NK-92 (cell line): ENCODE results near the gene USP27X.

Experiments used
- DNase-seq: peaks from one replicate; lab custom pipeline; 2025; ENCODE audit not compliant: unreplicated experiment; lab: John Stamatoyannopoulos, UW

Gene USP27X

DNA sequence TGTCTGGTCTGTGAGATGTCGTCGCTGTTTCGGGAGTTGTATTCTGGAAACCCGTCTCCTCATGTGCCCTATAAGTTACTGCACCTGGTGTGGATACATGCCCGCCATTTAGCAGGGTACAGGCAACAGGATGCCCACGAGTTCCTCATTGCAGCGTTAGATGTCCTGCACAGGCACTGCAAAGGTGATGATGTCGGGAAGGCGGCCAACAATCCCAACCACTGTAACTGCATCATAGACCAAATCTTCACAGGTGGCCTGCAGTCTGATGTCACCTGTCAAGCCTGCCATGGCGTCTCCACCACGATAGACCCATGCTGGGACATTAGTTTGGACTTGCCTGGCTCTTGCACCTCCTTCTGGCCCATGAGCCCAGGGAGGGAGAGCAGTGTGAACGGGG lies 1.4 kb downstream of the USP27X start:
- DNase-seq = no peak

DNA sequence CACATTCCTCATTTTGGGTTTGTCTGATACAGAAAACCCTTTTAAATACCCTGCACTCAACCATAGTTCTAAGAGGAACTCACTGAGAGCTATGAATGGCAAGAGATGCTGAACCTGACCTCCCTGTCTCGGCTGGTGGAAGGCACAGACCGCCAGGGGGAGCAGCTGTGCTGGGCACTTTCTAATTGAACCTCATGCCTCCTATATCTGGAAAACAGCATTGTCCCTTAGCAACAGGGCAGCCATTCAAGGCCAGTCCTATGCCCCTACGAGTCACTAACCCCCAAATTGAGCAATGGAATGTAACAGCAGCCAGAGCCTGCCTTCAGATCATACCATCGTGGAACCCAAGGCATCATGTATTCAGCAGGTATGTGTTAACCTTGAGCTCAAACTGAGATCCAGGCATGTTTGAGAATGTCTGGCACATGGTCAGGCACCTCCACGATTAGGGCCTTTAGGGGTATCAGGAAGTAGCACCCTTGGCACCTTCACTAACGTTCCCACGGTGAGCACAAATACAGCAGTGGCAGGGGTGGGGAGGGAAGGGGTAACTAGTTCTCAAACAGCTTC lies 5.1 kb downstream of the USP27X start:
- DNase-seq = no peak

DNA sequence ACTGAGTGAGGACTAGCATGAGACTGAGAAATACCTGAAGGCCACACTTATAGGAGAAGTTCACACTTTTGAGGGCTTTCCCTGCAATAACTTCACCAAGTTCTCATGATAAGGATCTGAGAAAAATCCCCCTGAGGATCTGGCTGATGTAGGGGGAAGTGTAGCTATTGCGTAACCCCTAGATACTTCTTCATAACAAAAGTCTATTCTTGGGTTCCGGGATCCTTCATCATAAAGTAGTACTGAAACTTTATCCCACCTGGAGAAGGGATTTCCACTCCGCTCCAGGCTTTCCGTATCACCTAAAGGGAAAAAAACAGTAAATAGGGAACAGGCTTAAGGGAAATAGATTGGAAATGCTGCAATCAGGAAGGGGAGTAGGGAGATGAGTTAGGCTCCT lies 13.3 kb downstream of the USP27X start:
- no peak for DNase-seq

DNA sequence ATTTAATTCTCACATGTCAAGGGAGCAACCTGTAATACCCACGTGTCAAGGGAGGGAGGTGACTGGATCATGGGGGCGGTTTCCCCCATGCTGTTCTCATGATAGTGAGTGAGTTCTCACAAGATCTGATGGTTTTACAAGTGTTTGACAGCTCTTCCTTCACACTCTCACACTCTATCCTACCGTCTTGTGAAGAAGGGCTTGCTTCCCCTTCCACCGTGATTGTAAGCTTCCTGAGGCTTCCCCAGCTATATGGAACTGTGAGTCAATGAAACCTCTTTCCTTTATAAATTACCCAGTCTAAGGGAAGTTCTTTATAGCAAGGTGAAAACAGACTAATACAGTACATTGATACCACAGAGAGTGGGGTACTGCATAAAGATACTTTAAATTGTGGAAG lies 17.7 kb downstream of the USP27X start:
- DNase-seq = no peak

DNA sequence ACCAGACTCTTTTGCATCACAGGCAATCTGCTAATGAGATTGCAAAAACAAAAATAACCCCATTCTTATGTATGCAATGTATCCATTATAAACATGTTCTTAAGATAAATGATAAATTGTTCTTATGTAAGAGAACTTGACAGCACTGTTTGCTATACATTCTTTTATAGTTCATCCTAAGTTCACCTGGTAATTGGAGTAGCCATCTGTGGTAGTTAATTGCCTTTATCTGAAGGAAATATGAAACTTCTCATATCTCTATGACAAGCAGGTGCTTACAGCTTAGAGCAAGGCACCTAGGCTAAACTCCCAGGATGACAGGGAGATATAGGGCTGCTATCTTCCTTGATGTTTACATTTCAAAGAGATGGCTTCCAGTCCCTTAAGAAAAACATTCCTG lies 21.8 kb downstream of the USP27X start:
- DNase-seq = no peak

DNA sequence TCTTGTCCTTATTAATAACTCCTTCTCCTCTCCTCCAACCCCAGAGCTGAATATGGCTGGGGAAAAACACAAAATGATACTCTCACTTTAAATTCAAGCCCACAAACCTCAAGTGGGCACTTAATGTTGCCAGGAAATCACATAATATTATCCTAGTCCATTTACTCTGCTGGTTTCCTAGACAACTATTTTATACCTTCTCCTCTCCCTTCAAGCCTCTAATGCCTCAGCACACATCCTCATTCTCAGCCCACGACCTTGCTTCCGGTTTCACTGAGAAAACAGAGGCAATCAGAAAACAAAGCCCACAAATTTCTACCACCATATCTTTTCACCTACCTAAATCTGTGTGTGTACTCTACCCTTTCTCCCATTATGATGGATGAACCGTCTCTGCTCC lies 31.1 kb downstream of the USP27X start:
- DNase-seq = no peak

DNA sequence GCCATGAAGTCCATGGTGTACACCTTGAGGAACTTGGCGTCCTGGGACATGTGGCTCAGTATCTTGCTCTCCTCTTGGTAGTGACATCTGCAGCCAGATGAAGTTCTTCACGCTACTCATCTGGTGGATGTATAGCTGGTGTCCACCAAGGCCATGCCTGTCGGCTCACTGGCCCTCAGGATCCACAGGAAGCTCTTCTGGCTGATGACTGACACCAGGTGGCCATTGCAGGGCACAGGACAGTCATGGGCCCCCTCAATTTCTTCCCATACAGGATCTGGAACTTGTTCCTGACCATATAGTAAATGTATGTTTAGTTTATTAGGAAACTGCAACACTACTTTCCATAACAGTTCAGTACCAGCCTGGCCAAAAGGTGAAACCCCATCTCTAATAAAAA lies 32.8 kb downstream of the USP27X start:
- no peak for DNase-seq

DNA sequence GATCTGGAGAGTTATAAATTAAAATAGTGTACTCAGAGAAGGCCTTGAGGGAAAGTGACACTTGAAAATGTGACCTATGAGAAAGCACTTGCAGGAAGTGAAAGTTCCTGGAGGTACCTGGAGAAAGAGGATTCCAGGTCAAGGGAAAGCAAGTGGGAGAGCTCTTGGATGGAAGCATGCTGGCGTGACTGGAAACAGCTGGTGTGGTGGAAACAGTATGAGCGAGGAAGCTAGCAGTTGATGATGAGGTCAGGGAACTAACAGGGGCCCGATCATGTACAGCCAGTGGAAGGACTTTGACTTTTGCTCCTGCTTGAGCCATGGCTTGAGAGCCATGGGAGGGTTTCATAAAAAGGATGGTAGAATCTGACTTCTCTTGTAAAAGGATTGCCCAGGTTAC lies 33.6 kb downstream of the USP27X start:
- no peak for DNase-seq

DNA sequence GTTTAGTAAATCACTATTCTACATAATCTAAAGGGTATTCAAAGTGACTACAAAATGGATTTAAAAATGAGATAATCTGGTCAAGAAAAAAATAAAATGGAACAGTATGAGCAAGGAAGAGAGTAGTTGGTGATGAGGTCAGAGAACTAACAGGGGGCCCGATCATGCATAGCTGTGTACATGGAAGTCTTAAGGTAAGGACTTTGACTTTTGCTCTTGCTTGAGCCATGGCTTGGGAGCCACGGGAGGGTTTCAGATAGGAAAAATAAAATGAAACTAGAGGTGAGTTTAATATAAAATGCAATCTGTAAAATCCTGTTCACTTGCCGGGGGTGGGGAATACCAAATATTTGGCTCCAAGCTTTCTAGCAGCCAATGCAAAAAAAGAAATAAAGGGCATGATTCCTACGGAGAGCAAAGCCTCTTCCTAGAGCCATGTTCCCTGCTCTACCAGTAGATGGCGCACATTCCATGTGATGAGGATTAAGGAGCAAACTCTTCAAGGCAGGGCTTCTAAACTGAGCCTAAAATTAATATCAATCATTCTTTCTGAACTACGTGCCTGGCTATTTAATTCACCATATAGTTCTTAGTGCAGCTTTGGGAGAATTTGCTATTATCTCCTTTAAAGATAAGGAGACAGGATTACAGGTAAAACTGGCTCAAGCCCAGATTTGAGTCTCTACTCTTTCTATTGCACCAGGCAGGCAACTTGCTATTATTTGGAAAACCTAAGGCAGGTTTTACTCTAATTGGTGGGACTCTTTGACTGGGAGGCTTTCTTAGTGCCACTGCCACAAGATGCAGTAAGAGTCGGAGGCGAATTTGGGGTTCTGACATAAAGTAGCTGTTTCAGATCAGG lies 36.3 kb downstream of the USP27X start:
- DNase-seq = no peak

DNA sequence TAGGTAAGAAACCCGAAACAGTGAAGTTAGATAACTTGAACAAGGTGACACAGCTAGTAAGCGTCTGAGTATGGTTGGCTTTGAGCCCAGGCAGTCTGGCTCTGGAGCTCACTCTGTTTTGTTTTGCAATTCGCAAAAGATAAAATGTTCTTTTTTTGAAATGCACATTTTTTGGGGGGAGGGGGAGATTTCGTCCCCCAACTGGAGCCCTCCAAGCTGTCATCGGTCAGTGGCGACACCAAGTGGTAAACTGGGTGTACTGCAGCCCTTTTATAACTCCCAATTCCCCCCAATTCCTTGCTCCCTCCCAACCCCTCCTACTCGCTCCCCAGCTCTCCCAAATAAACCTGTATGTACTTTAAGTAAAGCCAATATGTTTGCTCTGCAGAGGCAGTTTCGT lies 40.3 kb downstream of the USP27X start:
- DNase-seq = no peak

DNA sequence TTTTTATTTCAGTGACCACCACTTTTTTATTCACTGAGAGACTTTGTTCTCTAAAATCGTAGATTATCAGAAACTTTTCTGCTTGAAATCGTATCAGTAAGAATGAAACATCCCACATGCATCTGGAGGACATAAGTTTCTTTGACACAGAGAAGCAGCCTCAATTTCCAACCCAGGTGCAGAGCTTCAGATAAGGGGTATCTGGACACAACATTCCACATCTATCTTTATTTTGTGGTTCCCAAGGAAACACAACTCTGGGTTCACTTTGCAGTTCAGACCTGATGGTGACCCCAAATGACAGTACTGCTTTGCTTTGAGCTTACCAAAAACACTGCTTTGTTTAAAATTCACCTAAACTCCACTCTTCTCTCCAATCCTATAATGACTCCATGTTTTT lies 41.8 kb downstream of the USP27X start:
- no peak for DNase-seq

DNA sequence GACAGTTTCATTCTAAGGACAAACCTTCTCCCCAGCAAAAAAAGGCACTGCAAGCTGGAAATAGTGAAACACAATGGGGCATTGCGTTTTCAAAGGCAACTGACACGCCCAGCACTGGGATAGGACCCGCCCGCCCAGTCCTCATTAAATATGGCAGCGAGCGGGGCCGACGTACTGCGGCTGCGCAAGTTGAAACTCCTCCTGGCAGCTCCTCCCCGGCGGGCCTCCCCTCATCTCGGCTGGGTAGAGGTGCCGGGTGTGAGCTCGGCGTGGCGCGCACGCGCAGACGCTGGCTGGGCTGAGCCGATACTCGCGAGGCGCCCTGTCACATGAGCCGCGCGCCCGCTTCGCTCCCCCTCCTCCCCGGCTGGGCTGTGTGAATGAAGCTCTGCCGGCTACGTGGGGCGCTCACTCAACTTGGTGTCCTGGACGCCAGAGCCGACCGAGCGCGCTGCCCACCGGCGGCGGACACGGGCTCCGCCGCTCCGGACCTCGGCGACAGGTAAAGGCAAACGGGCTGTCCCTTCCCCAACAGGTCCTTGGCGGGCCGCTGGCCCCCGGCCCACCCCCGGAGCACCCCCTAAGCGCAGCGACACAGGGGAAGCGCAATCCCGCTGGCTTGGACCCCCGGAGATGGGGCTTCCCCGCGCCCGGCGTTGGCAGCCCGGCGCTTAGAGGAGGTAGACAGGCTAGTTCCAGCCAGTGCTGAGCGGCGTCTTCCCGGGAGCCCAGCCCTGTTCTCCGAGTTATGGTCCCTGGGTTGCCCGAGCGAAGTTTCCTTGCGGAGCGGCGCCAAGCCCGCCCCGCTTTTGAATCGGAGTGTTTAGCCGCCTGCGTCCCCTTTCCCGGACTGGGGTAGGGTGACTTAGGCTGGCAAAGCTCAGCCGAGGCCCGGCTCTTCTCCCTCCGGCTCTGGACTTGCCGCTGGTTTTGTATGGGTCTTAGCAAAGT lies 43.3 kb downstream of the USP27X start, which contains the start of gene CLCN5:
Gene CLCN5 (plus strand): TSS at position 306 of the 951 bp plus-strand sequence. CDS start 2,703 bp downstream, outside the sequence.
- DNase-seq = peak; percentile 45

DNA sequence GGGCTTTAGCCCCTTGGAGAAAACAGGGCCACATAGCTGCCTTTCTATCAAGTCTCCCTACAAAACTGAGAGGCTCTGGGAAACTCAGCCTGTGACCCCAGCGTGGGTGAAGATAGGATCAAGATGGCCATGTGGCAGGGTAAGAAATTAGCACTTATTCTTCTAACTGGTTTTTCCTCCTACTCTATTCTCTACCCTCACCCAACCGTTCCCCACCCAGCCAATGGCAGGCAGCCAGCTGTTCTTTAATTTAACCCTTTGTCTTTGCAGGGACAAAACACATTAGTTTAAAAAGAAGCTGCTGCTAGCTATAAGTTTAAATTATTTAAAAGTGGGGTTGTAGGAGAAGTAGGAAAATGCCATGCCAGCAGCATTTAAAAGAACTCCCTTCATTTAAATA lies 45.9 kb downstream of the USP27X start:
- no peak for DNase-seq

DNA sequence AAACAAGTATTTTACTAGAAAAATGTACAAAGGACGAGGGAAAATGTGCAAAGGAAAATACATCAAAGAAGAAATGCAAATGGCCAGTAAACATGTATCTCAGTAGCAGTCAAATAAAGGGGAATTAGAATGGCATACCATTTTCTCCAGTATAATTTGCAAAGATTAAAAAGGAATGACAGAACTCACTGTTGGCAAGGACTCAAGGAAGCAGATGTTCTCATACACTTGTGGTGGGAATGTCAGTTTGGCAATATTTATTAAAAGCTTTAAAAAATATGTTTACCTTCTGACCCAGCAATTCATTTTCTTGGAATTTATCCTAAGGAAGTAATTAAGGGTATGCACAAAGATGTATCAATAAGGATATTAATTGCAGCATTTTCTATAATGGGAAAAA lies 50.8 kb downstream of the USP27X start:
- no peak for DNase-seq
